ENCODE data around the gene ENKD1.
A peak's percentile ranks its signal among the peaks of the same experiment; 100 is the strongest.

Gene ENKD1

GRCh38 chr16:67653128-67653788, 13.3 kb downstream of the ENKD1 start:
- ChIA-PET POLR2A (ENCODE audit: low non-redundant PET) (no interaction called here), CTCF (interaction anchor here (0.9 to 1.1 kb wide), 2 partner anchors 90 to 132 kb away, joined by 3 to 4 read pairs; no protein-coding TSS in a partner anchor)
- peak; percentile 37 for TF ChIP-seq CTCF (conservative IDR thresholded peaks at IDR 0.05; ENCODE audit: low read depth)
- DNase-seq (ENCODE audit: low spot score) = no peak
- H3K27ac ChIP-seq = no peak overlapping the region

- ChIA-PET CTCF (interaction anchor here (0.6 to 1.1 kb wide), 4 partner anchors 20 to 210 kb away, joined by 3 to 4 read pairs (median 3); no protein-coding TSS in a partner anchor), POLR2A (ENCODE audit: low non-redundant PET) (no interaction called here)
- H3K27ac ChIP-seq = no peak overlapping the region
- DNase-seq (ENCODE audit: low spot score) = peak; percentile 66
- no peak for TF ChIP-seq CTCF (conservative IDR thresholded peaks at IDR 0.05; ENCODE audit: low read depth)
These were observed 13.9 kb downstream of the ENKD1 start for GRCh38 chr16:67652578-67653127.

- no peak for DNase-seq (ENCODE audit: low spot score)
- ChIA-PET CTCF (interaction anchor here (0.5 to 1.1 kb wide), 7 partner anchors 21 to 209 kb away, joined by 3 to 6 read pairs (median 4); no protein-coding TSS in a partner anchor), POLR2A (ENCODE audit: low non-redundant PET) (no interaction called here)
- TF ChIP-seq CTCF (conservative IDR thresholded peaks at IDR 0.05; ENCODE audit: low read depth) = no peak
- H3K27ac ChIP-seq = no peak overlapping the region
These were observed 14.7 kb downstream of the ENKD1 start for GRCh38 chr16:67651847-67652246.

GRCh38 chr16:67651039-67651438, 15.5 kb downstream of the ENKD1 start:
- TF ChIP-seq CTCF (conservative IDR thresholded peaks at IDR 0.05; ENCODE audit: low read depth) = no peak
- CTCF ChIA-PET = interaction anchor here (0.6 to 1.0 kb wide), 3 partner anchors 37 to 118 kb away, joined by 3 to 5 read pairs (median 4); no protein-coding TSS in a partner anchor
- no peak for DNase-seq (ENCODE audit: low spot score)
- no peak overlapping the region for H3K27ac ChIP-seq
- POLR2A ChIA-PET (ENCODE audit: low non-redundant PET) = no interaction called here

GRCh38 chr16:67650023-67650422, 16.5 kb downstream of the ENKD1 start:
- no peak for TF ChIP-seq CTCF (conservative IDR thresholded peaks at IDR 0.05; ENCODE audit: low read depth)
- H3K27ac ChIP-seq = no peak overlapping the region
- no peak for DNase-seq (ENCODE audit: low spot score)
- POLR2A ChIA-PET (ENCODE audit: low non-redundant PET) = no interaction called here
- CTCF ChIA-PET = interaction anchor here (1.0 kb wide), 2 partner anchors 36 to 129 kb away, joined by 3 to 5 read pairs; no protein-coding TSS in a partner anchor

GRCh38 chr16:67649494-67649931, 17.0 kb downstream of the ENKD1 start:
- DNase-seq (ENCODE audit: low spot score) = no peak

More at GRCh38 chr16:67649494-67649931, 17.0 kb downstream of the ENKD1 start:
- H3K27ac ChIP-seq = no peak overlapping the region
- POLR2A ChIA-PET (ENCODE audit: low non-redundant PET) = no interaction called here
- no peak for TF ChIP-seq CTCF (conservative IDR thresholded peaks at IDR 0.05; ENCODE audit: low read depth)
- CTCF ChIA-PET = interaction anchor here (1.0 kb wide), 1 partner anchor 128 kb away, joined by 5 read pairs; no protein-coding TSS in a partner anchor

All from RWPE1 (cell line).